Parathyroid adenoma (tissue), 2 donors: ENCODE results near the gene NANOG.
A peak's percentile ranks its signal among the peaks of the same experiment; 100 is the strongest.
"Not testable (repeated sequence)": the region's sequence is repeated elsewhere in the genome, so short reads cannot be mapped to it uniquely, and the experiment has no call there.

ENCODE experiments used
- H2AFZ ChIP-seq: fragments of 300-600 bp; sonication (generic); one replicate; pipeline ENCODE4 v1.7.0; 2017; ENCODE audit warnings: antibody characterized with exemption, mild to moderate bottlenecking
- H3K27ac ChIP-seq: fragments of 300-600 bp; sonication (generic); one replicate; pipeline ENCODE4 v1.7.0; 2017
- H3K27me3 ChIP-seq: fragments of 300-600 bp; sonication (generic); one replicate; pipeline ENCODE4 v1.7.0; 2017; ENCODE audit warnings: low read length; ENCODE audit not compliant: control insufficient read depth, insufficient read depth
- H3K36me3 ChIP-seq: fragments of 300-600 bp; sonication (generic); one replicate; pipeline ENCODE4 v1.7.0; 2017; ENCODE audit warnings: low read length; ENCODE audit not compliant: control insufficient read depth, insufficient read depth
- H3K4me1 ChIP-seq: fragments of 300-600 bp; sonication (generic); one replicate; pipeline ENCODE4 v1.7.0; 2017; ENCODE audit warnings: control low read depth
- H3K4me2 ChIP-seq: fragments of 300-600 bp; sonication (generic); one replicate; pipeline ENCODE4 v1.7.0; 2017; ENCODE audit warnings: low read length
- H3K4me3 ChIP-seq: fragments of 300-600 bp; sonication (generic); one replicate; pipeline ENCODE4 v1.7.0; 2017; ENCODE audit warnings: low read depth, low read length
- H3K79me2 ChIP-seq: fragments of 300-600 bp; sonication (generic); one replicate; pipeline ENCODE4 v1.7.0; 2017; ENCODE audit warnings: control low read depth
- H3K9ac ChIP-seq: fragments of 300-600 bp; sonication (generic); one replicate; pipeline ENCODE4 v1.7.0; 2017; ENCODE audit warnings: mild to moderate bottlenecking
- H3K9me3 ChIP-seq: fragments of 300-600 bp; sonication (generic); one replicate; pipeline ENCODE4 v1.7.0; 2017; ENCODE audit warnings: low read length; ENCODE audit not compliant: control insufficient read depth
- TF ChIP-seq, protein P1 (sequence below): fragments of 300-600 bp; sonication (generic); IDR thresholded peaks from one replicate; pipeline ENCODE4 v1.7.0; 2017; ENCODE audit warnings: antibody characterized with exemption, mild to moderate bottlenecking
- donor health status: primary hyperparathyroidism.

The NANOG gene

GRCh38 chr12:7801460-7801859 is 12.3 kb downstream of the NANOG start:
- H3K4me1 ChIP-seq: no peaks in the 10 kb centered on the region

GRCh38 chr12:7806319-7806718 is 17.1 kb downstream of the NANOG start:
- H3K9me3 ChIP-seq, H3K4me1 ChIP-seq, H3K36me3 ChIP-seq, H3K27me3 ChIP-seq, H3K4me3 ChIP-seq, H3K9ac ChIP-seq, H2AFZ ChIP-seq, H3K4me2 ChIP-seq, H3K79me2 ChIP-seq, H3K27ac ChIP-seq: not testable (repeated sequence)

More at GRCh38 chr12:7801460-7801859, 12.3 kb downstream of the NANOG start:
- Histone ChIP-seq H3K27ac (no peak overlapping the region), H3K9me3 (no peaks in the 10 kb centered on the region), H3K27me3 (no peaks in the 10 kb centered on the region), H3K9ac (no peak overlapping the region), H3K79me2 (no peaks in the 10 kb centered on the region), H2AFZ (no peak overlapping the region), H3K36me3 (no peaks in the 10 kb centered on the region), H3K4me2 (no peak overlapping the region), H3K4me3 (no peak overlapping the region)
- TF ChIP-seq, protein P1, sequence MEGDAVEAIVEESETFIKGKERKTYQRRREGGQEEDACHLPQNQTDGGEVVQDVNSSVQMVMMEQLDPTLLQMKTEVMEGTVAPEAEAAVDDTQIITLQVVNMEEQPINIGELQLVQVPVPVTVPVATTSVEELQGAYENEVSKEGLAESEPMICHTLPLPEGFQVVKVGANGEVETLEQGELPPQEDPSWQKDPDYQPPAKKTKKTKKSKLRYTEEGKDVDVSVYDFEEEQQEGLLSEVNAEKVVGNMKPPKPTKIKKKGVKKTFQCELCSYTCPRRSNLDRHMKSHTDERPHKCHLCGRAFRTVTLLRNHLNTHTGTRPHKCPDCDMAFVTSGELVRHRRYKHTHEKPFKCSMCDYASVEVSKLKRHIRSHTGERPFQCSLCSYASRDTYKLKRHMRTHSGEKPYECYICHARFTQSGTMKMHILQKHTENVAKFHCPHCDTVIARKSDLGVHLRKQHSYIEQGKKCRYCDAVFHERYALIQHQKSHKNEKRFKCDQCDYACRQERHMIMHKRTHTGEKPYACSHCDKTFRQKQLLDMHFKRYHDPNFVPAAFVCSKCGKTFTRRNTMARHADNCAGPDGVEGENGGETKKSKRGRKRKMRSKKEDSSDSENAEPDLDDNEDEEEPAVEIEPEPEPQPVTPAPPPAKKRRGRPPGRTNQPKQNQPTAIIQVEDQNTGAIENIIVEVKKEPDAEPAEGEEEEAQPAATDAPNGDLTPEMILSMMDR: no peak

GRCh38 chr12:7806863-7807487 is 17.8 kb downstream of the NANOG start:
- Histone ChIP-seq H3K9me3 (no peaks in the 10 kb centered on the region), H3K36me3 (no peaks in the 10 kb centered on the region), H3K4me3 (no peak overlapping the region), H3K27me3 (no peaks in the 10 kb centered on the region), H3K27ac (no peak overlapping the region), H2AFZ (no peak overlapping the region), H3K4me1 (no peaks in the 10 kb centered on the region), H3K4me2 (no peak overlapping the region), H3K79me2 (no peaks in the 10 kb centered on the region), H3K9ac (no peak overlapping the region)
- TF ChIP-seq, protein P1: peak; percentile 59

GRCh38 chr12:7825754-7826153 is 36.6 kb downstream of the NANOG start:
- not testable (repeated sequence) for H3K4me1 ChIP-seq, H3K4me2 ChIP-seq, H3K27me3 ChIP-seq, H2AFZ ChIP-seq, H3K9ac ChIP-seq, H3K79me2 ChIP-seq, H3K27ac ChIP-seq, H3K9me3 ChIP-seq, H3K36me3 ChIP-seq, H3K4me3 ChIP-seq

GRCh38 chr12:7829737-7830136 is 40.5 kb downstream of the NANOG start:
- H2AFZ ChIP-seq, H3K9ac ChIP-seq, H3K4me1 ChIP-seq, H3K27ac ChIP-seq, H3K9me3 ChIP-seq, H3K79me2 ChIP-seq, H3K4me2 ChIP-seq, H3K4me3 ChIP-seq, H3K36me3 ChIP-seq, H3K27me3 ChIP-seq: not testable (repeated sequence)

DNA sequence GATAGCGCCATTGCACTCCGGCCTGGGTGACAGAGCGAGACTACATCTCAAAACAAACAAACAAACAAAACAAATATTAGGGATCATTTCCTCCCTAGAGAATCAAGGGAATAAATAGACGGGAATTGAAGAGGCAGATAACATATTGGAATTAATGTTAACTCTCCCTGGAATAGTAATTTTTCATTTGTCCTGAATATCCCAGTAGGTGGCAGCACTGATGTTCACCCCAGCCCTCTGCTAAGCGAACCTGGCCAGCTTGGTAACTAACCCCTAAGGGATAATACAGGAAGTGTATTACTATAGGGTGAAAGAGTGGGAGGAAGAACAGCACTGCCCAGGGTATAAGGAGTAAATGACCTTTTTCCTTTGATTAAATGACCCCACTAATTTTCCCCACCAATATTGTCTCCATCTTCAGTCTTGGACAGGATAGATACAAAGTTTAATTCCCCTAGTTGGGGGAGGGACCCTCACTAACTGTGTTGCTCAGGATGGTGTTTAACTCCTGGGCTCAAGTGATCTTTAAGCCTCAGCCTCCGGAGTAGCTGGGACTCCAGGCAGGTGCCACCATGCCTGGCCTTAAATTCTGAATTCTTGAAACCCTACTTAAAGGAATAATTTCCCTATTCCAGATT is 43.0 kb downstream of the NANOG start:
- Histone ChIP-seq H3K79me2 (no peaks in the 10 kb centered on the region), H3K4me1 (no peaks in the 10 kb centered on the region), H3K27ac (no peak overlapping the region), H3K4me3 (no peak overlapping the region), H3K27me3 (no peaks in the 10 kb centered on the region), H3K4me2 (no peak overlapping the region), H2AFZ (no peak overlapping the region), H3K36me3 (no peaks in the 10 kb centered on the region), H3K9ac (no peak overlapping the region), H3K9me3 (no peaks in the 10 kb centered on the region)
- TF ChIP-seq, protein P1: no peak

- H3K27me3 ChIP-seq, H3K9me3 ChIP-seq, H3K4me2 ChIP-seq, H3K79me2 ChIP-seq, H3K36me3 ChIP-seq, H2AFZ ChIP-seq, H3K9ac ChIP-seq, H3K4me1 ChIP-seq, H3K27ac ChIP-seq, H3K4me3 ChIP-seq: not testable (repeated sequence)
Measured at GRCh38 chr12:7833201-7833600, 44.0 kb downstream of the NANOG start.
